Breast epithelium (tissue), 3 donors: Measurements from ENCODE around the gene HDAC10.

Source experiments
- POLR2A ChIP-seq: fragments of 450-650 bp; IDR thresholded peaks from one replicate; pipeline ENCODE4 v1.6.1; 2016; ENCODE audit warnings: antibody characterized with exemption, mild to moderate bottlenecking, moderate library complexity
- POLR2AphosphoS5 ChIP-seq, 3 donors: sonication (generic); formaldehyde crosslinking; IDR thresholded peaks; one replicate each; pipeline ENCODE4 v1.6.1; 2017; ENCODE audit warnings: antibody characterized with exemption in 3 of 3
- TF ChIP-seq, protein P1 (sequence below), 3 donors: fragments of 450-650 bp; IDR thresholded peaks; one replicate each; pipeline ENCODE4 v1.5.1; 2016 to 2017; ENCODE audit warnings: antibody characterized with exemption in 3 of 3, mild to moderate bottlenecking in 3 of 3, moderate library complexity in 3 of 3

DNA sequence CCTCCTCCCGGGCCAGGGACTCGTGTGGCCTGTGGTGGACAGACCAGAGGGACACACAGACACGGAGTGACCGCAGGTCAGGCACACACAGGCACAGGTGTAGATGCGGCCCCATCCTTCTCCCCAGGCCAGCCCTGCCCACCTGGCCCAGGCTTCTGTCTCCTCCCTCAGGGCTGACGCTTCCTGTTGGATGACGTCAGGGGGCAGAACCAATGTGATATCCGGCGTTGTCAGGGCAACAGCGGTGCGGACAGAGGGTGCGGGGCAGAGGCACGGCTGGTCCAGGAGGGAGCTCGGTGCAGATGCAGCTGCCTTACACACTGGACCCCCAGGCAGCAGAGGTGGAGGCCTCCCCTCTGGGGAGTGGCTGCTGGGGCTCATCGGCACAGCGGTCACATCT, 3.3 kb downstream of the HDAC10 start:
- TF ChIP-seq POLR2A = no peak
- TF ChIP-seq, protein P1, sequence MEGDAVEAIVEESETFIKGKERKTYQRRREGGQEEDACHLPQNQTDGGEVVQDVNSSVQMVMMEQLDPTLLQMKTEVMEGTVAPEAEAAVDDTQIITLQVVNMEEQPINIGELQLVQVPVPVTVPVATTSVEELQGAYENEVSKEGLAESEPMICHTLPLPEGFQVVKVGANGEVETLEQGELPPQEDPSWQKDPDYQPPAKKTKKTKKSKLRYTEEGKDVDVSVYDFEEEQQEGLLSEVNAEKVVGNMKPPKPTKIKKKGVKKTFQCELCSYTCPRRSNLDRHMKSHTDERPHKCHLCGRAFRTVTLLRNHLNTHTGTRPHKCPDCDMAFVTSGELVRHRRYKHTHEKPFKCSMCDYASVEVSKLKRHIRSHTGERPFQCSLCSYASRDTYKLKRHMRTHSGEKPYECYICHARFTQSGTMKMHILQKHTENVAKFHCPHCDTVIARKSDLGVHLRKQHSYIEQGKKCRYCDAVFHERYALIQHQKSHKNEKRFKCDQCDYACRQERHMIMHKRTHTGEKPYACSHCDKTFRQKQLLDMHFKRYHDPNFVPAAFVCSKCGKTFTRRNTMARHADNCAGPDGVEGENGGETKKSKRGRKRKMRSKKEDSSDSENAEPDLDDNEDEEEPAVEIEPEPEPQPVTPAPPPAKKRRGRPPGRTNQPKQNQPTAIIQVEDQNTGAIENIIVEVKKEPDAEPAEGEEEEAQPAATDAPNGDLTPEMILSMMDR (IDR thresholded peaks at IDR 0.05) = no peak
- TF ChIP-seq POLR2AphosphoS5 (IDR thresholded peaks at IDR 0.05) = no peak
